Brain microvascular endothelial cell (primary cell): ENCODE data around the gene HOXB6.

ENCODE experiments used
- DNase-seq: peaks from one replicate; pipeline ENCODE4 v3.0.0-alpha.2; 2020
- H3K27ac ChIP-seq: fragments of 250-450 bp; sonication (Bioruptor Pico); 2 replicates; pipeline ENCODE4 v1.5.1; 2020; ENCODE audit warnings: mild to moderate bottlenecking, moderate library complexity
- H3K27me3 ChIP-seq: fragments of 250-450 bp; sonication (Bioruptor Pico); replicated peaks from 2 replicates; pipeline ENCODE4 v1.5.1; 2020; ENCODE audit warnings: mild to moderate bottlenecking
- H3K36me3 ChIP-seq: fragments of 250-450 bp; sonication (Bioruptor Pico); replicated peaks from 2 replicates; pipeline ENCODE4 v1.5.1; 2020; ENCODE audit warnings: mild to moderate bottlenecking
- H3K4me3 ChIP-seq: 2 replicates; pipeline ENCODE4 v1.5.1; 2011; ENCODE audit warnings: low read depth, mild to moderate bottlenecking, control low read depth, low read length, moderate library complexity
- CTCF ChIP-seq: IDR thresholded peaks from 2 replicates; pipeline ENCODE4 v1.5.1; 2011; ENCODE audit warnings: low read depth, mild to moderate bottlenecking, moderate library complexity, low read length, control low read depth, inconsistent platforms; ENCODE audit errors: missing control alignments
- in situ Hi-C: cut with HindIII; loops from 2 replicates; pipeline ENCODE4 v1.10.0; 2017; ENCODE audit warnings: low sequenced_read_pairs, low pct_ligation_motif_present

The HOXB6 gene

GRCh38 chr17:48608494-48608834, 3.7 kb upstream of the HOXB6 start:
- Histone ChIP-seq H3K27me3 (peaks cover 92% of the 10 kb centered on the region), H3K4me3 (no peak overlapping the region), H3K27ac (no peak overlapping the region), H3K36me3 (no peaks in the 10 kb centered on the region)
- in situ Hi-C loops = no loop called here
- DNase-seq = no peak
- no peak for TF ChIP-seq CTCF

- peaks cover 95% of the 10 kb centered on the region for H3K27me3 ChIP-seq
- in situ Hi-C loops = no loop called here
- no peak for TF ChIP-seq CTCF
- no peak for DNase-seq
- no peaks in the 10 kb centered on the region for H3K36me3 ChIP-seq
- H3K4me3 ChIP-seq = no peak overlapping the region
- no peak overlapping the region for H3K27ac ChIP-seq
Observed at GRCh38 chr17:48606892-48607614, 2.3 kb upstream of the HOXB6 start.

GRCh38 chr17:48605991-48606891, 1.5 kb upstream of the HOXB6 start:
- Histone ChIP-seq H3K27me3 (peaks cover 97% of the 10 kb centered on the region), H3K27ac (no peak overlapping the region), H3K4me3 (no peak overlapping the region), H3K36me3 (no peaks in the 10 kb centered on the region)
- in situ Hi-C loops = no loop called here
- no peak for TF ChIP-seq CTCF
- no peak for DNase-seq

GRCh38 chr17:48605409-48605919, 678 bp upstream of the HOXB6 start:
- no peak overlapping the region for H3K4me3 ChIP-seq
- H3K27me3 ChIP-seq = peaks cover 97% of the 10 kb centered on the region
- DNase-seq = no peak
- in situ Hi-C loops = no loop called here
- TF ChIP-seq CTCF = no peak
- no peaks in the 10 kb centered on the region for H3K36me3 ChIP-seq
- H3K27ac ChIP-seq = no peak overlapping the region

GRCh38 chr17:48603959-48604769, 622 bp downstream of the HOXB6 start:
- no peak for TF ChIP-seq CTCF
- in situ Hi-C loops = no loop called here
- peak overlapping the region; percentile 47 for H3K4me3 ChIP-seq
- peaks cover 97% of the 10 kb centered on the region for H3K27me3 ChIP-seq
- H3K27ac ChIP-seq = no peak overlapping the region
- no peaks in the 10 kb centered on the region for H3K36me3 ChIP-seq
- no peak for DNase-seq
